ENCODE measurements around the gene PIGK. TPM values are rescaled to one million over a fixed set of nuclear protein-coding genes. Genes with fewer than 3 reads are reported as not detected.

PIGK gene
- total and polyA plus RNA-seq, 2 of the 4 experiments (the other 2 are of a cell fraction), result 15.6 to 21.2 TPM

GRCh38 chr1:77121503-77121902 is 97.7 kb downstream of the PIGK start:
- Histone ChIP-seq H2BK120ac (ENCODE audit: low read depth, low read length) (no peak overlapping the region), H3K4ac (ENCODE audit: low read depth, low read length) (no peak overlapping the region), H3K56ac (ENCODE audit: extremely low read depth, insufficient read depth, low read length) (no peak overlapping the region), H4K20me1 (ENCODE audit: insufficient read depth, low read length) (no peaks in the 10 kb centered on the region), H3K36me3 (ENCODE audit: control insufficient read depth, insufficient read depth, low read length) (no peaks in the 10 kb centered on the region), H3K14ac (replicated peaks; ENCODE audit: low read depth, low read length) (no peak overlapping the region), H2AK9ac (replicated peaks; ENCODE audit: low read depth, low read length, poor library complexity) (no peak overlapping the region), H2AK5ac (ENCODE audit: low read depth, low read length) (no peak overlapping the region), H3K27me3 (ENCODE audit: control insufficient read depth, insufficient read depth, low read length) (no peaks in the 10 kb centered on the region), H4K5ac (ENCODE audit: low read depth, low read length) (no peak overlapping the region), H3K9ac (ENCODE audit: low read depth, low read length) (no peak overlapping the region), H2BK5ac (ENCODE audit: low read depth, low read length, poor library complexity, severe bottlenecking) (no peak overlapping the region), H3K4me3 (ENCODE audit: insufficient read depth, low read depth, low read length) (no peak overlapping the region), H3K23ac (ENCODE audit: low read depth, low read length) (no peak overlapping the region), H3K4me1 (ENCODE audit: control insufficient read depth, insufficient read depth, low read length) (no peaks in the 10 kb centered on the region), H3K9me3 (ENCODE audit: control insufficient read depth, insufficient read depth, low read length) (no peaks in the 10 kb centered on the region), H2BK15ac (ENCODE audit: low read depth, low read length) (no peak overlapping the region), H3K18ac (ENCODE audit: low read depth, low read length) (no peak overlapping the region), H3K4me2 (ENCODE audit: low read depth, low read length) (no peak overlapping the region), H3K27ac (ENCODE audit: insufficient read depth, low read length) (no peak overlapping the region), H3K79me1 (ENCODE audit: low read depth in 1 of 2, low read length in 2 of 2) (no peaks in the 10 kb centered on the region), H2BK20ac (ENCODE audit: low read depth, low read length) (no peak overlapping the region), H3K9me1 (ENCODE audit: insufficient read depth, low read length) (no peaks in the 10 kb centered on the region), H2AFZ (replicated peaks; ENCODE audit: low read length, poor library complexity) (no peak overlapping the region), H4K8ac (ENCODE audit: low read depth in 2 of 2, low read length in 2 of 2) (no peak overlapping the region), H4K91ac (ENCODE audit: insufficient read depth, low read depth, low read length) (no peak overlapping the region)
- no peak for ATAC-seq (ENCODE audit: low read depth)
- CTCF ChIA-PET, result no interaction called here
- DNase-seq, result no peak
- no peak for TF ChIP-seq ELK1 (IDR thresholded peaks at IDR 0.05; ENCODE audit: borderline replicate concordance, low read depth, low read length)
- TF ChIP-seq RCOR1 (IDR thresholded peaks at IDR 0.05; ENCODE audit: insufficient replicate concordance, low read length), result no peak
- no peak for TF ChIP-seq FOS (IDR thresholded peaks at IDR 0.05; ENCODE audit: low read depth, low read length)
- no peak for TF ChIP-seq MAZ (IDR thresholded peaks at IDR 0.05; ENCODE audit: borderline replicate concordance, low read depth, low read length)
- no peak for TF ChIP-seq NFE2L2 (IDR thresholded peaks at IDR 0.05; ENCODE audit: low read depth, low read length)
- no peak for TF ChIP-seq RFX5 (IDR thresholded peaks at IDR 0.05; ENCODE audit: low read depth, low read length)
- TF ChIP-seq BHLHE40 (IDR thresholded peaks at IDR 0.05; ENCODE audit: low read depth, low read length), result no peak
- dilution Hi-C loops (cut with HindIII; ENCODE audit: low sequenced_read_pairs, unreplicated experiment), result no loop called here
- POLR2A ChIA-PET (ENCODE audit: unreplicated experiment), result no interaction called here
- in situ Hi-C loops (cut with MboI; ENCODE audit: low sequenced_read_pairs), result loop anchor here (10.0 kb wide), 1 partner anchor 217 kb away; no protein-coding TSS in a partner anchor
- BruUV-seq (replicated peaks), result no TSS peak
- intact Hi-C loops (cut with micrococcal nuclease), result no loop called here
- WGBS, 2 experiments (ENCODE audit: extremely low coverage in 2 of 2, insufficient read length in 1 of 2), result no CpG with 5 or more reads among the region's 1 CpG

Data from IMR-90 (cell line).